ENCODE measurements around the gene DRICH1. TPM values are rescaled to one million over a fixed set of nuclear protein-coding genes. Genes with fewer than 3 reads are reported as not detected.
"Not testable (repeated sequence)": the region's sequence is repeated elsewhere in the genome, so short reads cannot be mapped to it uniquely, and the experiment has no call there.

The DRICH1 gene
- total RNA-seq, 4 donors from 2014 or later = 0.48 to 7.8 (median 0.82) TPM; not detected in 1

DNA sequence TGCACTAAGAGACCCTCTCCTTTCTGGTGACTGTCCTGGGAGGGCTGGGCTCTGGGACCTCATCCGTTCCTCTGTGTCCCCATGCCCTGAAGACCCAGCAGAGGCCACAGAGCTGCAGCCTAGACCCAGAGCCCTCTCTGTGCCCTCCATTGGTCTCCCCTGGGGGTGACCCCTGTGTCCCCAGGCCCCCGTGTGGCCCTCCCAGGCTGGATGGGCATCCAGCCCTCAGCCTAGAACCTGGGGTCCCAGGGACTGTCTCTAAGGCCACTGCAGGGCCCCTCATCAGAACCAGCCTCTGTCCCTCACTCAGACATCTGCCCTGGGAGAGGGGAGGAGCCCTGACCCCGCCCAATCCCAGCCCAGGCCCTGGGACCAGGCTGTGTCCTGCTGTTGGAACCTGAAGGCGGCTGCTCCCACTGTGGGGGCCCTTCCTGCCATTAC is 57.7 kb downstream of the DRICH1 start:
- intact Hi-C loops (cut with DNase I; ENCODE audit: low total_unique reads) (no loop called here), in situ Hi-C loops (cut with MboI; ENCODE audit: low pct_ligation_motif_present in 1 of 4, low pct_unique_long_range_greater_than_20kb in 1 of 4, low sequenced_read_pairs in 3 of 4) (no loop called here)
- no peak overlapping the region for H3K27ac ChIP-seq
- H3K36me3 ChIP-seq = no peaks in the 10 kb centered on the region
- no peaks in the 10 kb centered on the region for H3K27me3 ChIP-seq
- WGBS, 2 donors (ENCODE audit: low coverage in 1 of 2) = 77% methylated on average over 4 of the region's 4 CpGs; no CpG with 5 or more reads in 1 of the 2 donors
- no peak for DNase-seq
- no peaks in the 10 kb centered on the region for H3K4me1 ChIP-seq
- TF ChIP-seq, protein P1, sequence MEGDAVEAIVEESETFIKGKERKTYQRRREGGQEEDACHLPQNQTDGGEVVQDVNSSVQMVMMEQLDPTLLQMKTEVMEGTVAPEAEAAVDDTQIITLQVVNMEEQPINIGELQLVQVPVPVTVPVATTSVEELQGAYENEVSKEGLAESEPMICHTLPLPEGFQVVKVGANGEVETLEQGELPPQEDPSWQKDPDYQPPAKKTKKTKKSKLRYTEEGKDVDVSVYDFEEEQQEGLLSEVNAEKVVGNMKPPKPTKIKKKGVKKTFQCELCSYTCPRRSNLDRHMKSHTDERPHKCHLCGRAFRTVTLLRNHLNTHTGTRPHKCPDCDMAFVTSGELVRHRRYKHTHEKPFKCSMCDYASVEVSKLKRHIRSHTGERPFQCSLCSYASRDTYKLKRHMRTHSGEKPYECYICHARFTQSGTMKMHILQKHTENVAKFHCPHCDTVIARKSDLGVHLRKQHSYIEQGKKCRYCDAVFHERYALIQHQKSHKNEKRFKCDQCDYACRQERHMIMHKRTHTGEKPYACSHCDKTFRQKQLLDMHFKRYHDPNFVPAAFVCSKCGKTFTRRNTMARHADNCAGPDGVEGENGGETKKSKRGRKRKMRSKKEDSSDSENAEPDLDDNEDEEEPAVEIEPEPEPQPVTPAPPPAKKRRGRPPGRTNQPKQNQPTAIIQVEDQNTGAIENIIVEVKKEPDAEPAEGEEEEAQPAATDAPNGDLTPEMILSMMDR (IDR thresholded peaks at IDR 0.05) = no peak
- TF ChIP-seq EP300 (IDR thresholded peaks at IDR 0.05; ENCODE audit: low read depth) = no peak
- no peak for TF ChIP-seq POLR2A (IDR thresholded peaks at IDR 0.05)
- TF ChIP-seq POLR2AphosphoS5 (IDR thresholded peaks at IDR 0.05) = no peak
- H3K9me3 ChIP-seq = no peaks in the 10 kb centered on the region
- H3K4me3 ChIP-seq = no peak overlapping the region

DNA sequence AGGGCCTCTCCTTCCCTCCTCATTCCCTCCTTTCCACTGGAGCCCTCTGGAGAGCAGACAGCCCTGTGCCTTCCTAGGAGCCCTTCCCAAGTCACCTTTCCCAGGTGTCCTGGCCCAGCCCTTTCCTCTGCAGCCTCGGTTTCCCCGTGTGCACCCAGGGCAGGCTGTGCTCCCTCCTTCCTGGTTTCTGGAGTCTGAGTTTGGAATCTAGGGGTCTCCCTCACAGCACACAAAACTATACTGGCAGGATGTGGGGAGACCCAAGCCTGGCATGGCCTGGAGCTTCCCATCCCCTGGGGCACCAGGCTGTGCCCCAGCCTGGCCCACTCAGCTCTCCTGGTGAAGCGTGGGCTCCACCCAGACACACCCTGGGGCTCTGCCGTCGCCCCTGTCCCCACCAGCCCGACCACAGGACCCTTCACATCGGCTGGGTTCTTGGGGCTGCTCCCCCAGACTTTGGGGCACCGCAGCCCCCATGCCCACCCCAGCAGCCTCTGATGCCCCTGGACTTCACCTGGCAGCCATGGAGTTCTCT is 58.4 kb downstream of the DRICH1 start:
- H3K4me1 ChIP-seq; DNase-seq; in situ Hi-C loops (cut with MboI; ENCODE audit: low pct_ligation_motif_present in 1 of 4, low pct_unique_long_range_greater_than_20kb in 1 of 4, low sequenced_read_pairs in 3 of 4); intact Hi-C loops (cut with DNase I; ENCODE audit: low total_unique reads); H3K9me3 ChIP-seq; H3K36me3 ChIP-seq; H3K27ac ChIP-seq; H3K4me3 ChIP-seq; H3K27me3 ChIP-seq: not testable (repeated sequence)
- 90% methylated on average over 3 of the region's 8 CpGs; no CpG with 5 or more reads in 1 of the 2 donors for WGBS, 2 donors (ENCODE audit: low coverage in 1 of 2)

DNA sequence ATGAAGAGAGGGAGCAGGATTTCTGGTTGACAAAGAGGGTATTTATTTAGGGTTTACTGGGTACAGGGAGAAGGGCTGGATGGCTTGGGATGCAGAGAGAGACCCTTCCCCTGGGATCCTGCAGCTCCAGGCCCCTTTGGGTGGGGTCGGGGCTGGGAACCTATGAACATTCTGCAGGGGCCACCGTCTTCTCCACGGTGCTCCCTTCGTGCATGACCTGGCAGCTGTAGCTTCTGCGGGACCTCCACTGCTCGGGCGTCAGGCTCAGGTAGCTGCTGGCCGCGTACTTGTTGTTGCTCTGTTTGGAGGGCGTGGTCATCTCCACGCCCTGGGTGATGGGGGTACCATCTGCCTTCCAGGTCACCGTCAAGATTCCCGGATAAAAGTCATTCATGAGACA is 59.0 kb downstream of the DRICH1 start:
- intact Hi-C loops (cut with DNase I; ENCODE audit: low total_unique reads); H3K27ac ChIP-seq; H3K4me3 ChIP-seq; H3K4me1 ChIP-seq; DNase-seq; H3K9me3 ChIP-seq; H3K36me3 ChIP-seq; H3K27me3 ChIP-seq; in situ Hi-C loops (cut with MboI; ENCODE audit: low pct_ligation_motif_present in 1 of 4, low pct_unique_long_range_greater_than_20kb in 1 of 4, low sequenced_read_pairs in 3 of 4): not testable (repeated sequence)
- 75 to 85% methylated on average over 8 to 11 of the region's 13 CpGs for WGBS, 2 donors (ENCODE audit: low coverage in 1 of 2)

DNA sequence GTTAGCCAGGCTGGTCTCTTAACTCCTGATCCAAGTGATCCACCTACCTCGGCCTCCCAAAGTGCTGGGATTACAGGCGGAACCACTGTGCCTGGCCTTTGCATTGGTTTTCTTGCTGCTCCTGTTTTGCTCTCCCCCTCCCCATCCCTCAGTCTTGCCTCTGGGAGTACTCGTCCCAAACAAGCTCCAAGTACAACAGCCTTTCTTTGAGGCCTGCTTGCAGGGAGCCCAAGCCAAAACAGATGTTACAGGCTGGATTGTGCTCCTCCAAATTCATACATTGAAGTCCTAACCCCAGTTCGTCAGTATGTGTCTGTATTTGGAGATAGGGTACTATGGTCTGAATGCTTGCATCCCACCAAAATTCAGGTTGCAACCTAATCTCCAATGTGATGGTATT is 60.6 kb downstream of the DRICH1 start:
- 91% methylated on average over 4 of the region's 4 CpGs; no CpG with 5 or more reads in 1 of the 2 donors for WGBS, 2 donors (ENCODE audit: low coverage in 1 of 2)
- no peak overlapping the region for H3K4me3 ChIP-seq
- peaks cover 0 to 2% (median under 1%) of the 10 kb centered on the region in 4 donors for H3K4me1 ChIP-seq
- in situ Hi-C loops (cut with MboI; ENCODE audit: low pct_ligation_motif_present in 1 of 4, low pct_unique_long_range_greater_than_20kb in 1 of 4, low sequenced_read_pairs in 3 of 4) (no loop called here), intact Hi-C loops (cut with DNase I; ENCODE audit: low total_unique reads) (no loop called here)
- no peaks in the 10 kb centered on the region for H3K36me3 ChIP-seq
- TF ChIP-seq, protein P1 (IDR thresholded peaks at IDR 0.05) = no peak
- TF ChIP-seq EP300 (IDR thresholded peaks at IDR 0.05; ENCODE audit: low read depth) (no peak), POLR2A (IDR thresholded peaks at IDR 0.05) (no peak), POLR2AphosphoS5 (IDR thresholded peaks at IDR 0.05) (no peak)
- peaks cover 15% of the 10 kb centered on the region for H3K27me3 ChIP-seq
- DNase-seq = no peak
- H3K27ac ChIP-seq = no peak overlapping the region
- no peaks in the 10 kb centered on the region for H3K9me3 ChIP-seq

DNA sequence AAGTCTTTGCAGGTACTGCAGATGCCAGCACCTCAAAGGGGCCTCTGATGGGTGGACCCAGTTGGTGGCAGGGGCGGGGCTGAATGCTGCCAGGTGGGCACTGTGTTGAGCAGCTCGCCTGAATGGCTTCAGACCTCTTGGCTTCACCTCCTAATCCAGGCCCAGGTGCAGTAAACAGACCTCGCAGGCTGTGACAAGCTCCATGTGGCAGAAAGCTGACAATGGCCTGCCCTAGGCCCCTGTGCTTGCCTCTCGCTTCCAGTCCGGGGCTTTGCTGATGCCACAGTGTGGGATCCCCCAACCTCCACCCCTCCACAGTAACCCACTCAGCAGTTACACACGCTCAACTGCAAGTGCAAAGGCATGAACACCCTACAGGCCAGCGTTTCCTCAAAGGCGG is 61.4 kb downstream of the DRICH1 start:
- DNase-seq = no peak
- no peaks in the 10 kb centered on the region for H3K36me3 ChIP-seq
- H3K27me3 ChIP-seq = peaks cover 23% of the 10 kb centered on the region
- H3K9me3 ChIP-seq = no peaks in the 10 kb centered on the region
- H3K4me1 ChIP-seq = peaks cover 2 to 9% (median 9%) of the 10 kb centered on the region in 4 donors
- no peak overlapping the region for H3K27ac ChIP-seq
- intact Hi-C loops (cut with DNase I; ENCODE audit: low total_unique reads) = no loop called here
- 85% methylated on average over 8 of the region's 8 CpGs; no CpG with 5 or more reads in 1 of the 2 donors for WGBS, 2 donors (ENCODE audit: low coverage in 1 of 2)
- in situ Hi-C loops (cut with MboI; ENCODE audit: low pct_ligation_motif_present in 1 of 4, low pct_unique_long_range_greater_than_20kb in 1 of 4, low sequenced_read_pairs in 3 of 4) = no loop called here
- no peak overlapping the region for H3K4me3 ChIP-seq
- TF ChIP-seq POLR2A (IDR thresholded peaks at IDR 0.05) = no peak
- TF ChIP-seq EP300 (IDR thresholded peaks at IDR 0.05; ENCODE audit: low read depth) = no peak
- TF ChIP-seq, protein P1 (IDR thresholded peaks at IDR 0.05) = no peak
- TF ChIP-seq POLR2AphosphoS5 (IDR thresholded peaks at IDR 0.05) = no peak
